GM19043 (cell line): ENCODE results near the gene CLEC9A.

Experiments
- ATAC-seq: cut with Tn5 transposase; IDR thresholded peaks from one replicate; pipeline ENCODE4 v1.9.1; 2021; ENCODE audit warnings: low read depth; ENCODE audit not compliant: unreplicated experiment

CLEC9A gene

DNA sequence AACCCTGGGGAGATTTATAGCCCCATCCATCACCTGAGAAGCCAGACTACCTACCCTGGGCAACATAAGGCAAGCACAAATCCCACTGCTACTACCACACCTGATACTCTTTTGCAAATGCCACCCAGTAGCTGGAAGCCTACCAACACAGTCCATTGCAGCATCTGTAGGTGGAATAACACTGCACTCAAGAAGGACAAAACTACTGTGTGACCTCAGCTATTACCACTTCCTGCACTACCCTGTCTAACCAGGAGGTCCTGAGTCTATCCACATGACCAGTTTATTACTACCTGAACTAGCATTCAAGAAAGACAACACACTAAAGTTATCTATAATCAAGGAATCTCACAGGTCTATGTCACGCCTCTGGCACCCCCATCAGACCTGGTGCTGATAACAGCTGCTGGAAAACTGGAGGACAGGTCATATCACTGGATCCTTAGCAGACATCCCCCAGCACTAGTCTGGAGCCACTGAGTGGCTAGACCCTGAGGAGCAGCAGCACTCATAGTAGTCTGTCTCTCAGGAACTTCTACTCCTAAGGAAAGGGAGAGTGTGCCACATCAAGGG, 71.3 kb downstream of the CLEC9A start:
- ATAC-seq = no peak

DNA sequence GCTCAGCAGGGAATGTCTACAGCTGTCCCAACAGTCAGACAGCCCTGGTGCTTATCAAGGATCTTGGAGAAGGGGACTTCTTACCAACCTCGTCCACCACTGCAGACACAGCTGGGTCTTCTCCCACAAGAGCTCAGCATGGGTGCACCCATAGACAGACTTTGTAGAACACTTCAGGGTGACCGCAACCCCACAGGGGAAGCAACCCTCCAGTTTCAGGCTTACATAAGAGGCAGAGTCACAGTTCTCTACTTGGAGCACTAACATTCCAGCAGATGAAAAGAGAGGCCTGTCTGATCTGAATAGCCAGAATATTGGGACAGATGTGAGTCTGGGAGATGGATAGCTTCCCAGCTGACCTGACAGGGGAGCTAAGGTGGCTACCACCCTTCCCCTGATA, 71.8 kb downstream of the CLEC9A start:
- no peak for ATAC-seq

DNA sequence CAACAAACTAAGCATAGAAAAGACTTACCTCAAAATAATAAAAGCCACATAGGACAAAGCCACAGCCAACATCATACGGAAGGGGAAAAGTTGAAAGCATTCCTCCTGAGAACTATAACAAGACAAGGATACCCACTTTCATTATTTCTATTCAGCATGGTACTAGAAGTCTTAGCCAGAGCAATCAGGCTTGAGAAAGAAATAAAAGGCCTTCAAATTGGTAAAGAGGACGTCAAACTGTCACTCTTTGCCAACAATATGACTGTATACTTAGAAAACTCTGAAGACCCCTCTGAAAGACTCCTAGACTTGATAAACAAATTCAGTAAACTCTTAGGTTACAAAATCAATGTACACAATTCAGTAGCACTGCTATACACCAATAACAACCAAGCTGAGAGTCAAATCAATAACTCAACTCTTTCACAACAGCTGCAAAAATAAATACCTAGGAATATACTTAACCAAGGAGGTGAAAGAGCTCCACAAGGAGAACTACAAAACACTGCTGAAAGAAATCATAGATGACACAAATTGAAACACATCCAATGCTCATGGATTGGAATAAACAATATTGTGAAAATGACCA, 79.9 kb downstream of the CLEC9A start:
- no peak for ATAC-seq

DNA sequence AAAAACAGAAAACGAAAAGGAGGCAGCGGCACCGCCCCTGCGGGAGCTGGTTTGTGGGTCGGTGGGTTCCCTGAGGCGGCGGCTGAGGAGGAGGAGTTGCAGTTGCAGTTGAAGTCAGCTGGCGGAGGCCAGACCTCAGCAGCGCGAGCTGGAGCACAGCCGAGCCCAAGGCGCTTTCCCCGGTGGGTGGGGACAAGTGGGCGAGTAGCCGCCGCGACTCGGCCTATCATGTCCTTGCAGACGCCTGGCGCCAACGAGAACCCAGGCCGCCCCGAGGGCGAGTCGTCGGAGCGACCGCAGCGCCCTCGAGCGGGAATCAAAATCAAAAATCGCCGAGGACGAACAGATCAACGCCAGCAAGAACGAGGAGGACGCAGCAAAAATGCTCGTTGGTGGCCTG, 81.0 kb downstream of the CLEC9A start:
- no peak for ATAC-seq

DNA sequence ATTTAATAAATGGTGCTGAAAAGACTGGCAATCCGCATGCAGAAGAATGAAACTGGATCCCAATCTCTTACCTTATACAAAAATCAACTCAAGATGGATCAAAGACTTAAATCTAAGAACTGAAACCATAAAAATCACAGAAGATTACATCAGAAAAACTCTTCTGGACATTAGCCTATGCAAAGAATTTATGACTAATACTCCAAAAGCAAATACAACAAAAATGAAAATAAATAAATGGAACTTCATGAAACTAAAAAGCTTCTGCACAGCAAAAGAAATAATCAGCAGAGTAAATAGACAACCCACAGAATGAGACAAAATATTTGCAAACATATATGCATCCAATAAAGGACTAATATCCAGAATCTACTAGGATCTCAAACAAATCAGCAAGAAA, 82.6 kb downstream of the CLEC9A start:
- no peak for ATAC-seq

DNA sequence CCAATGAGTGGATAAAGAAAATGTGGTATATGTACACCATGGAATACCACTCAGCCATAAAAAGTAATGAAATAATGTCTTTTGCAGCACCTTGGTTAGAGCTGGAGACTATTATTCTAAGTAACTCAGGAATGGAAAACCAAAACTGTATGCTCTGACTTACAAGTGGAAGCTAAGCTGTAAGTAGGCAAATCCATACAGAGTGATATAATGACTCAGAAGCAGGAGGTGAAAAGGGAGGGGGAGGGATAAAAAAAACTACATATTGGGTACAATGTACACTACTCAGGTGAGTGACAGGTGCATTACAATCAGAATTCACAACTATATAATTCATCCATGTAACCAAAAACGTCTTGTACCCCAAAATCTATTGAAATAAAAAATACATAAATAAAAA, 83.4 kb downstream of the CLEC9A start:
- ATAC-seq = no peak

DNA sequence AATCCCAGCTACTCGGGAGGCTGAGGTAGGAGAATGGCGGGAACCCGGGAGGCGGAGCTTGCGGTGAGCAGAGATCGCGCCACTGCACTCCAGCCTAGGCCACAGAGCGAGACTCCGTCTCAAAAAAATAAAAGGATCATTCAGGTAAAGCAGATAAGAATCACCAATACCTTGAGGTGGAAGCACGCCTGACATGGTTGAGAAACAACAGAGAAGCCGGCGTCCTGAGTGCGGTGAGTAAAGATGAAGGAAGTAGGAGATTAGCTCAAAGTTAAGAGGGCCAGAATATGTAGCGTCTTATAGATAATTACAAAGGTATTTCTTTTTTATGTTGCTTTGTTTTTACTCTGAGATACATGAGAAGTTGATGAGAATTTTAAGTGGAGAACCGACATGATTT, 84.8 kb downstream of the CLEC9A start:
- no peak for ATAC-seq
